Embryonic facial prominence (tissue), 1 donor: ENCODE data around the gene KIF5C.

Experiments used
- DNase-seq: peaks from one replicate; pipeline ENCODE4 v3.0.0-alpha.2; 2016; ENCODE audit errors: extremely low spot score

KIF5C gene

DNA sequence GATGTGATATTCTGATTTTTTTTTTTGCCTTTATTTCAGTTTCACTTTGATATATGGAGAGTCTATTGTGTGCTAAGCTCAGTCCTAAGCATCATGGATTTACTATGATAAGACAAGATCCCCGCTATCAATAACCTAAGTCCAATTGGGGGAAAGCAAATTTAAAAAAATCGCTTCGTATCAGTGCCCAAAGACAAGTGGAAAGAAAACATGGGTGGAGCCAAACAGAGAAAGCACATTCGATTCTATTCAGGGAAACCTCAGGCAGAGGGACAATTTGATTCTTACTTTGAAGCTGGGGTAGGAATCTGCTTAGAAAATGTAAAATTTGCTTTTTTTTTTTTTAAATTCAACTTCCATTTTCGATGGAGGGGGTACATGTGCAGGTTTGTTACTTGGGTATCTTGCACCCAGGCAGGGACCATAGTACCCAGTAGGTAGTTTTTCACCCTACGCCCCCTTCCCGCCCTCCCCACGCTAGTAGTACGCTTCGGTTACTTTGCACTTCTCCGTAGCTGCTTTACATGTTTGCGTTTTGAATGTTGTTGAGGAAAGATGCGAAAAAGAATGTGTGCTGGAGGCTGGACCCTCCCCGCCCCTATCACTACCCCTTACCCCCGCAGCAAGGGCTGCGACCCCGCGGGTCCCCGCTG, 12.4 kb downstream of the KIF5C start:
- DNase-seq, result no peak

GRCh38 chr2:148888003-148888501, 13.0 kb downstream of the KIF5C start:
- DNase-seq, result no peak

DNA sequence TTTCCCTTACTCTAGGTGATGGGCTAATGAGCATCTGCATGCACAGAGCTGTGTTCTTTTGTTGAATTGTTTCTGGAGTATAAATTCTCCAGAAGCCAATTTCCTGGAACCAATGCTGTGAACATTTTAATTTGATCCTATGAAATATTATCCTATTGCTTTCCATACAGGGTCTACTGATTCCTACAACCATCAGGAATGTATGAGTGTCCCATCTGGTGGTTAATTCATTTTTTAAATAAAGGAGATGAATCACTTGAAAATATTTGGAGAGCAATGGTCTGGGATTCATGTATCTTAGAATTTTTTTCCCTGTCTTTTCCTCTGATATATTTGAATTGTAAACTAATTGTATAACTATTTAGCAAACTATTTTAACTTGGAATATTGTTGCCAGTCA, 14.0 kb downstream of the KIF5C start:
- DNase-seq, result no peak

DNA sequence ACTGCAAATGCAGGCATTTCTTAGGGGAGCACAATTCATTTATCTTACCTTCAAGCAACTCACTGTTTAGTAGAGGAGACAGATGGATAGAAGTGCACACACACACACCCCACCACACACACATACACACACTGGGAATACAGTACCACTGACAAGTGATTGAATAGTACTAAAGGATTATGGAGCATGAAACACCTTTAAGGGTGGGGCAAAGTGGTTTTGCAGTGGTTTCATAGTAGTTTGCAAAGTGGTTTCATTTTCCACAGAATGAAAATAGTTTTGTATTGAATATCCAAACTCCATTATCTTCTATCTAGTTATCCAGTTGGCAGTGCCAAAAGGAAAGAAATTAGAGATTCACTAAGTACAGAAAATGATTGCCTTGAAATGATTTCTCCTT, 18.9 kb downstream of the KIF5C start:
- no peak for DNase-seq

- no peak for DNase-seq
Measured at GRCh38 chr2:148896136-148896535, 21.1 kb downstream of the KIF5C start.

- no peak for DNase-seq
Measured at GRCh38 chr2:148899638-148900318, 24.8 kb downstream of the KIF5C start.

GRCh38 chr2:148900350-148900837, 25.4 kb downstream of the KIF5C start:
- DNase-seq, result no peak

DNA sequence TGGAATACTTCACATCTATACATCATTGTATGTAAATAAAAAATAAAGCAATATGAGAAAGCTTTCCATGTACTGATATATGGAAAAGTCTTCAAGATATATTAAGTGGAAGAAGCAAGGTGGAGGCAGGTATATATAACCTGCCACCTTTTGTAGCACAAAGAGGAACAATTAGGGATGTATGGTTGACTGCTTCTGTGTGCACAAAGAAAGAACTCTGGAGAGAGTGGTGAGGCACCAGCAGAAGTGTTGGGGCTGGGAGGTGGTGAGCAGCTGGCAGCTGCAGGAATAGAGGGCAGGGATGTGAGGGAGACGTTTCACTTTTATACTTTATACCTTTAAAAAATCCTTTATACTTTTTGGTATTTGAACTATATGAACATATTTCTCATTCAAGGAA, 26.1 kb downstream of the KIF5C start:
- DNase-seq, result no peak

GRCh38 chr2:148902798-148903197, 27.8 kb downstream of the KIF5C start:
- DNase-seq, result no peak

GRCh38 chr2:148903294-148903693, 28.3 kb downstream of the KIF5C start:
- DNase-seq, result no peak

DNA sequence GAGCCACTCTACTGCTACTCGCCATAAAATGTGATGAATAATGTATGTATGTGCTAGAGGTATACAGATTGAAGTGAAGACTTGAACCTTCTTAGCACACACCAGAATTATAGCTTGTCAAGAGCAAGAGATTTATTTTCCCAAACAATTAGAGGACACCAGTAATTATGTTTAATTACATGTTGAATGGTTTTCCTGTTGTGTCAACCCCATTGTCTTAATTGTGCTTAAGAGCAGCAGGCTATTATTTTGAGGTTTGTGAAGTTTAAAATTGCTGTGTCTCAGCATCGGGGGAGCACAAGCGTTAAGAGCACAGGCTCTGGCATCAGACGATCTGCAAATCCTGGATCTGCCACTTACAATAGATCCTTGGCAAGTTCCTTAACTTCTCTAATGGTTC, 29.0 kb downstream of the KIF5C start:
- no peak for DNase-seq

- DNase-seq, result no peak
Measured at GRCh38 chr2:148906124-148906523, 31.1 kb downstream of the KIF5C start.

GRCh38 chr2:148907085-148907785, 32.2 kb downstream of the KIF5C start:
- DNase-seq, result no peak

- no peak for DNase-seq
Measured at GRCh38 chr2:148909114-148909513, 34.1 kb downstream of the KIF5C start.

DNA sequence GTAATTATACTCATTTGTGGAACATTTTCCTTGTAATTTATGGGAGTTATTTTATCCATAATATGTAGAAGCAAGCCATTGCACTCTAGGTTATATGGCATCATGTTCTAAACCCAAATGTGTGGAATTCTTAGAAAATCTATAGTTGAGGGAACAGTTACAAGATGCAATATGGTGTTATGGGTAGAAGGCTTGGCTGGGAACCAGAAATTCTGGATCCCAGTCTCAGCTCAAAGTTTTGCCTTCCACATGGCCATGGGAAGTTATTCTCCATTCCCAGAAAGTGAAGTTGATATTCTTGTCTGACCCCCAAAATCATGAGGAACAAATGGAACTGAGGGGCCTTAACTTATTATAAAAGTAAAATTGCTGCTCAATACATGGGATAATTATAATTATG, 38.0 kb downstream of the KIF5C start:
- DNase-seq, result no peak

DNA sequence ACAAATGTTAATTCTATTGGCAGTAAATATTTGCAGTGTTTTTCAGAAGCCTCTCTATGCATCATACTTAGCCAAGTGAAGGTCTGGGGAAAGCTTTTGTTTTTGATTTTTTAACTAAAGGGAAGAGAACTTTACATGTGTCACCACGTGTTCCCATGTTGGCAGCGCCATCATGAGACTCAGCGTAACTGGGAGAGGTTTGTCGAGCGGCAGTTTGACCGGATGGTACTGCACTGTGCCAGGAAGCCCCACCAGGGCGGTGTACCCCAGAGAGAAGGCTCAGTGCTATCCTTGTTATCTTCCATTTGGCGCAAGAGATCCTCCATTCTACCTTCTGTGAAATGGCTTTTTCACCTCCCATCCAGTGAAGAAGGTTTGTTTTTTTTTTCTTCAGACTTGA, 38.5 kb downstream of the KIF5C start:
- no peak for DNase-seq

DNA sequence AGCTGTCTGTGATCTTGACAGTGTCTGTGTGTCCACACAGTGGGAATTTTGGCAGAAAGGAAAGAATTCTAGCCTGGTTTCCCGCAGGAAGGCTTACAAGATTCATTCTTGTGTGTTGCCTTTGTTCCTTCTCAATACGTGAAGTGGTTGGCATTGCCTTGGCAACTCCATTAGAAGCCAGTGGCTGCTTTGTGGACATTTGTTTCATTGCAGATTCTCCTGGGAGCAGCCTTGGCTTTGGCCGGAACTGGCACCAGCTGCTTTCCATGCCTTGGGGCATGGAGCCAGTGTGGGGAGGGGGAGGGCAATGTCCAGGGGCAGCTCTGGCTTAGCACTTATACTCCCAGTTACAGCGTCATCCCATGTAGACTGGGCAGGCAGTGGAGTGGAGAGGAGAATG, 39.4 kb downstream of the KIF5C start:
- no peak for DNase-seq

- DNase-seq, result no peak
Measured at GRCh38 chr2:148917431-148917830, 42.4 kb downstream of the KIF5C start.

DNA sequence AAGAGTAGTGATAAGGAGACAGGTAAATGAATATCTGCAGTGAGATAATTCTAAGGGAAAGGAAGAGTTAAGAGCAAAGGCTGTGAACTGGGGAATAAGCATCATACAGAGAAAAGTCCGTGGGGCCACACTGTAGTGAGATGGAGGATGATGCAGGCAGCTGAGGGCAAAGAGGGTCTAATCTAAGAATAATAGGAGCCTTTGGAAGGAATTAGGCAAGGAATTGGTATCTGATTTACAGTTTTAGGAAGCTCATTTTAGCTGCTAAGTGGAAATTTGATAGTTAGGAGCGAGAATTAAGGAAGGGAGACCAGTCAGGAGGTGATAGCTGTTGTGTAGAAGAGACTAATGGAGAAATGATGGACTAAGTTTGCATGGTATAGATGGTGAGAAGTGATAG, 43.5 kb downstream of the KIF5C start:
- no peak for DNase-seq

- DNase-seq, result no peak
Measured at GRCh38 chr2:148920559-148920958, 45.5 kb downstream of the KIF5C start.

DNA sequence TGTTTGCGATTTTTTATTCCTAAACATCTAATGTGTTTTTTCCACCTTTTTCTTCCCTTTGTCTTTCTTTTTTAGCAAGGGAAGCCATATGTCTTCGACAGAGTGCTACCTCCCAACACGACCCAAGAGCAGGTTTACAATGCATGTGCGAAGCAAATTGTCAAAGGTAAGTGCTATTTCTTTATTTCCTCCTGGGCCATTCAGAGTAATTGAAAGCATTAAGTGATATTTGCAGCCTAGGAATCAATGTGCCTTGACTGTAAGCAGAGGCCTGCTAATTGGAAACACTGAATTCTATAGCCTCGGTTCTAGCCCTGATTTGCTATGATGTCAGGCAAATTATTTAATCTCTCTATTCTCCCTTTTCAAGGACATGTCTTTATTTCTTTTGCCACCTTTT, 47.0 kb downstream of the KIF5C start:
- DNase-seq, result no peak

- no peak for DNase-seq
Measured at GRCh38 chr2:148922776-148923475, 47.9 kb downstream of the KIF5C start.
